ENCODE data around the gene ZNF428.
A peak's percentile ranks its signal among the peaks of the same experiment; 100 is the strongest.
"Not testable (repeated sequence)": the region's sequence is repeated elsewhere in the genome, so short reads cannot be mapped to it uniquely, and the experiment has no call there.

Gene ZNF428

GRCh38 chr19:43616306-43616705 lies 3.1 kb downstream of the ZNF428 start:
- no peak for DNase-seq

DNA sequence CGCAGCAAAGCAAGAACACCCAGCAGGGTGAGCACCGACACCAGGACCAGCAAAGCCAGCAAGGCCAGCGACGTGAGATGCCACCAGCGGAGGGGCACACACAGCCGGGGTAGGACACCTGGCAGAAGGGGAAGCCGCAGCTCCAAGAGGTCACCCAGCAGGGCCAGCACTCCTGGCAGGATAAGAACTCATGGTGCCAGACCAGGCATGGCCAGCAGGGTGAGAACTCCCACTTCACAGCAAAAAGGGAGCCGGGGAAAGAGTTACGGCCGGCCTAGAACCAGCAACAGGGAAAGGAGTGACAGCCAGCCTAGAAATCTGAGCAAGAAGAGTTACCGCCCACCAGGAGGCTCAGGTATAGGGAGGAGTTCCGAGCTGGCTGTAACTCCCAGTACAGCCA lies 7.1 kb downstream of the ZNF428 start:
- no peak for DNase-seq

GRCh38 chr19:43611788-43612187 lies 7.6 kb downstream of the ZNF428 start, which contains the start of gene SRRM5:
TSS of gene SRRM5 (plus strand) at chr19:43612088. CDS start at chr19:43612122, 34 bp downstream.
- no peak for DNase-seq

GRCh38 chr19:43610493-43610892 lies 8.9 kb downstream of the ZNF428 start:
- DNase-seq: no peak

DNA sequence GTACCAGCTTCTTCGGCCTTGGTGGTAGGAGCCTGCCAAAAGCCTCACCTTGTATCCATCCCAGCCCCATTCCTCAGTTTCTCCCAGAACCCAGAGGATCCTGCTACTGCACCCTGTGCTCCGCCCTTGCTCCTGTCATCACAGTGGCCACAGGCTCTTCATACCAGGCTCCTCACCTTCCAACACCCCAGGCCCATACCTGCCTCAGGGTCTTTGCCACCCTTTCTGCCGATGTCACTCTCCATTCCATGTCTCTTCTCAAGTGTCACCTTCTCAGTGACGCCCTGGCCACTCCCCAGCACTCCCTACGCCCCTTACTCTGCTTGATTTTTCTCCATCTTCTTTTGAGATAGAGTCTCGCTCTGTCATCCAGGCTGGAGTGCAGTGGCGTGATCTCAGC lies 9.6 kb downstream of the ZNF428 start:
- no peak for DNase-seq

DNA sequence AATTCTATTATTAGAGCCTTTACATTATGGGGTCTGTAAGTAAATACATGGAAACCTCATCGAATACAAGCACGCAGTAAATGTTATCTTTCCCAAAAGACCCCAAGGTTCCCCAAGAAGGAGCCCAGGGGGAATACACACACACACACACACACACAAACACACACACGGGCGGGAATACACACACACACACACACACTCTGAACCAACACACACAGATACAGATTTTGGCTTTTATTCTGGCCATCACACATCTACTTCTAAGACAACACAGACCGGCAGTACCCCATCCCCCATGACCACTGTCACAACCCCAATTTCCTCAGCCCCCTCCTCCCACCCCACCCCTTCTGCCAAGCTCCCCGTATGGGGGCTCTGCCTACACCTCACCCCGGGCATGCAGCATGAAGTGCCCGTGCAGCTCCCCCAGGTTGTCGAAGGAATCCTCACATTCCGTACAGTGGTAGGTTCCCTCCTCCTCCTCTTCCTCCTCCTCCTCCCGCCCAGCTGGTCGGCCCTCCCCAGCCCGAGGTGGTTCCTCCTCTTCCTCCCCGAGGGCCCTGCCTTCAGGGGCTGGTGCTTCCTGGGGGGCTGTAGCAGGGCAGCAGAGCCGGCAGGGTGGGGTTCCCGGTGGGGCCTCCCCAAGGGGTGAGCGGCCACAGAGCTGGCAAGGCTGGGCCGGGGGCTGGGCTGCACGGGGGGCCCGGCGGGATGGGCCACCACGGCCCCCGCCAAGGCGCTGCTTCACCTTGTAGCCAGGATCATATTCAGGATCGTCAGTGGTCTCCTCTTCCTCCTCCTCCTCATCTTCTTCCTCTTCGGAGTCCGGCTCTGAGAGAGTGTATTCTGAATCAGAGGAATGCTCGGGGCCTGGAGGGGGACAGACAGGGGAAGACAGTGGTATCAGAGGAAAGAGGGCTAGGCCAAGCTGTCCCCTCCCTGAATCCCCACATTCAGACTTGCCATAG lies 11.9 kb downstream of the ZNF428 start:
- DNase-seq: no peak

DNA sequence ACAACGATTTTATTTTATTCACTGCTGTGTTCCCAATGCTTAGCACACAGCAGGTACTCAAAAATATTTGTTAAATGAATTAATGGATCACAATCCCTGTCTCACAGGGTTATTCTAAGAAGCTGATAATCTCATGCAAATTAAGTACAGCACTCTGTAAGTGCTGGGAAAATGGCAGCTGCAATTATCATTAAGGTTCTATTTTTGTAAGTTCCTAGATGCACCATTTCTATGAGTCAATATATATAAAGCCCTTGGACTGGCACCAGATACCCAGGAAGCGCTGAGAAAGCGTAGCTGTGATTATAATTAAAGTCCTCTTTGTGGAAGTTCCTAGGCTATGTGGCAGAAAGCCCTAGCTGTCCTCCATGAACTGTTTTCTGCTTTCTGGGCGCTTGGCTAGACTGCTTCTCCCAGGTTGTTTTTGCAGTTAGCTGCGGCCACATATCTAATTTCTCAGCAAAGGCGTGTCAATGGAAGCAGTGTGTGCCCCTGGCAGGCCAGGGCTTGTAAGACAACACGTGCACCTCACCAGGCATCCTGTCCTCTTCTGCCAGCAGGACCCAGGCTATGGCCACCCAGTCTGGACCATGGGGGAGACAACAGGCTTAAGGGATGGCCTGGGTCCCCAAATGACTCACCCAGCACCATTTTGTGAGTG lies 12.7 kb downstream of the ZNF428 start:
- DNase-seq: no peak

- DNase-seq: no peak
These were observed 13.4 kb downstream of the ZNF428 start for GRCh38 chr19:43605875-43606568.

GRCh38 chr19:43600326-43600725 lies 19.1 kb downstream of the ZNF428 start:
- DNase-seq: not testable (repeated sequence)

DNA sequence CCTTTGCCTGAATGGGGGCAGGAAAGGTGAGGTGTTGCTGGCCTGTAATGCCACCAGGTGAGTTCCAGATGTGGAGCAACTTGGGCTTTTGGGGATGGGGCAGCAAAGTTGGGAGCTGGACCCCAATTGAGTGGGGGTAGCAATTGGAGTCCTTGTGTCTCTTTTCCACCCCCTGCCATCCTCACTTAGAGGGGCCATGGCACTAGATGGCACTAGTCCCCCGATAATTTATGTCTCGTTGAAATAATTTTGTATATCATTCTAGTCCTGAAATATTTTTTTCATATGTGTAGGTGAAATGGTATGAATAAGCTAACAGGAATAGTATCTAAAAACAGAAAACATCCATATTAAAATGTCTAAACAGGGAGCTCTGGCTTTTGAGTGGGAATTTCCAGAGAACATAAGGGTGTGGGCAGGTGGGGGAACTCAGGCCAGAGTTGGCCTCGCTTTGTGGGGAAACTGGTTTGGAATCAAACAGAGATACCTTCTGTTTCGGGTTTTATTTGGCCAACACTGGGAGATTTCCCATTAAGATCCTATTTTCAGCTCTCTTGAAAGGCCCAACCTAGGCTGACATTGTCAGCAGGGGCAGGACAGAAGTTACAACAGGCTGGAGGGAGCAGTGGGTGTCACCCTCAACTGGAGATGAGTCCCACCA lies 19.7 kb downstream of the ZNF428 start:
- no peak for DNase-seq

DNA sequence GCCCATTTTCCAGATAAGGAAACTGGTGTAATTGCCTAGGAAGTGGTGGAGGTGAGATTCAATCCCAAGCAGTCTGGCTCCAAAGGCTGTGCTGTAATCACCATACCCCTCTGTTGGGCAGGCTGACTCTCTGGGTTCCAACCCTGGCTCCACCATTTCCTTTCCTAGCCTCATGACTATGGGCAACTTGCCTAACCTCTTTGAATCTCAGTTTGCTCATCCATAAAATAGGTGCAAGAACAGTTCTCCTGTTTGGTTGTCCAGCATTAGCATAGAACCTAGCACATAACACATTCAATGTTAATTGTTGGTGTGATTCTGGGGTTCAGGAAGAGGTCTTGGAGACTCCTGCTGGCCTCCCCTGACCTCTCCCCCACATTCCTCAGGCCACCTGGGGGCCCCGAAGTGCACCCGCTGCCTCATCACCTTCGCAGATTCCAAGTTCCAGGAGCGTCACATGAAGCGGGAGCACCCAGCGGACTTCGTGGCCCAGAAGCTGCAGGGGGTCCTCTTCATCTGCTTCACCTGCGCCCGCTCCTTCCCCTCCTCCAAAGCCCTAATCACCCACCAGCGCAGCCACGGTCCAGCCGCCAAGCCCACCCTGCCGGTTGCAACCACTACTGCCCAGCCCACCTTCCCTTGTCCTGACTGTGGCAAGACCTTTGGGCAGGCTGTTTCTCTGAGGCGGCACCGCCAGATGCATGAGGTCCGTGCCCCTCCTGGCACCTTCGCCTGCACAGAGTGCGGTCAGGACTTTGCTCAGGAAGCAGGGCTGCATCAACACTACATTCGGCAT lies 20.8 kb downstream of the ZNF428 start:
- no peak for DNase-seq

DNA sequence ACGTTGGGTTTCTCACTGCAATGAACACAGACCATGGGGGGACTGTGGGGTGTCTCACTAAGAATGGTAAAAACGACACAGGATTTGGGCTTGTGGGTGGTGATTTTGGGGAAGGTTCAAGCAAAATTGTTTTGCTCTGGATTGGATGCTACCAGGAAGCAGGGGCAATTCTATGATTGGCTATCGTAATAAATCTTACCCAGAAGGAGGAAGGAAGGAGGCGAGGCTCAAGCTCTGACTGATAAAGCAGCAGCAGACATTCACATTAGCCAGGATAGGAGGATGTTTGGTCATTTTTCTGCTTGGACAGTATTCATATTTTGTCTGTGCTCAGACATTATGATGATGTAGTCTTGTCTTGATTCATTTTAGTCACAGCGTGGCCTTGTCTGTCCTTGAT lies 21.6 kb downstream of the ZNF428 start:
- no peak for DNase-seq

- DNase-seq: no peak
These were observed 22.5 kb downstream of the ZNF428 start for GRCh38 chr19:43596842-43597461.

DNA sequence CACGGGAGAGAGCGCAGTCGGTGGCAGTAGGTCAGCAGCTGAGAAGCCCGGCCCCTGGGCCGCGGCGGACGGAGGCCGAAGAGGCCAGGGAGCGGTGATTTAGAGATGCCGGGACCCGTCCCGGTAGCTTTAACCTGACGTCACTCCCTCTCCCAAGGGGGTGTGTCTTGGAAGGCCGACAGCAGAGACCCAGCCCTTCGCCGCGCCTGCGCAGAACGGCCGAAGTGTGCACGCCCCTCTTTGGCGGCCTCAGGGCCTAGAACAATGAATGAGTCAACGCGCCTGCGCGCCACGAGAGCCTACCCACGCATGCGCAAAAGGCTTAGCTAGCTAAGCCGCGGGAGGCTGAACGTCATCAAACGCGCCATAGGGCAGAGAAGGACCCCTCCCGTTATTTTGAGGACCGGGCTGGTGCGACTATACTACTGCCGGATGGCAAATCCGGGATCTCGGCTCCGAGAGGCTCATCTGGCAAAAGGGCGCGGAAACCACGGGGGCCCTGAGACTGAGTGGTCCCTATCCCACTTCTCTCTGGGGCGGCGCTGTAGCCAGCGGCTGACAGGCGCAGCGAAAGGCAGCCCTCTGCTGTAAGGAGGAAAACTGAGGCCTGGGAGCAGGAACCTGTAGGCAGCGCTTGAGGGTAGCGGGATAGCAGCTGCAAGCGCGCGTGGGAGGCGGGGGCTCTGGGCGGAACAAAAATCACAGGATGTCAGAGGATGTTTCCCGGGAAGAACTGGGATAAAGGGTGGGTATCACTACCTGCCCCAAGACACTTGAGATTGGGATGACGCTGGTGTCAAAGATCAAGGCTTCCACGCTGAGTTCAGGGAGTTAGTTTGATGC lies 23.2 kb downstream of the ZNF428 start, which contains the start of the genes IRGQ and ZNF576:
Gene IRGQ (minus strand): TSS at position 136 of the 843 bp plus-strand sequence. CDS start 796 bp downstream, outside the sequence.
Gene ZNF576 (plus strand): TSS at position 597 of the 843 bp plus-strand sequence. CDS start 514 bp downstream, outside the sequence.
- DNase-seq: peak; percentile 99 to 100

DNA sequence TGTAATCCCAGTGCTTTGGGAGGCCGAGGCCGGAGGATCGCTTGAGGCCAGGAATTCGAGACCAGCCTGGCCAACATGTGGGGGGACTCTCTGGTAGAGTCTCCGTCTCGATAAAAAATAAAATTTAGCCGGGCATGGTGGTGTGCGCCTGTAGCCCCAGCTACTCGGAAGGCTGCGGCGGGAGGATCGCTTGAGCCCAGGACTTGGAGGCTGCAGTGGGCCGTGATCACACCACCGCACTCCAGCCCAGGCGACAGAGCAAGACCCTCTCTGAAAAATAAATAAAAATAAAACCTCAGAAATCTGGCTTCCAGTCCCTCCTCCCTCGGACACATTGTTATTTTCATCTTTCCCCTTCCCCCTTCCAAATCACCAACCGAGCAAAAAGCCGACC lies 23.8 kb downstream of the ZNF428 start:
- no peak for DNase-seq

DNA sequence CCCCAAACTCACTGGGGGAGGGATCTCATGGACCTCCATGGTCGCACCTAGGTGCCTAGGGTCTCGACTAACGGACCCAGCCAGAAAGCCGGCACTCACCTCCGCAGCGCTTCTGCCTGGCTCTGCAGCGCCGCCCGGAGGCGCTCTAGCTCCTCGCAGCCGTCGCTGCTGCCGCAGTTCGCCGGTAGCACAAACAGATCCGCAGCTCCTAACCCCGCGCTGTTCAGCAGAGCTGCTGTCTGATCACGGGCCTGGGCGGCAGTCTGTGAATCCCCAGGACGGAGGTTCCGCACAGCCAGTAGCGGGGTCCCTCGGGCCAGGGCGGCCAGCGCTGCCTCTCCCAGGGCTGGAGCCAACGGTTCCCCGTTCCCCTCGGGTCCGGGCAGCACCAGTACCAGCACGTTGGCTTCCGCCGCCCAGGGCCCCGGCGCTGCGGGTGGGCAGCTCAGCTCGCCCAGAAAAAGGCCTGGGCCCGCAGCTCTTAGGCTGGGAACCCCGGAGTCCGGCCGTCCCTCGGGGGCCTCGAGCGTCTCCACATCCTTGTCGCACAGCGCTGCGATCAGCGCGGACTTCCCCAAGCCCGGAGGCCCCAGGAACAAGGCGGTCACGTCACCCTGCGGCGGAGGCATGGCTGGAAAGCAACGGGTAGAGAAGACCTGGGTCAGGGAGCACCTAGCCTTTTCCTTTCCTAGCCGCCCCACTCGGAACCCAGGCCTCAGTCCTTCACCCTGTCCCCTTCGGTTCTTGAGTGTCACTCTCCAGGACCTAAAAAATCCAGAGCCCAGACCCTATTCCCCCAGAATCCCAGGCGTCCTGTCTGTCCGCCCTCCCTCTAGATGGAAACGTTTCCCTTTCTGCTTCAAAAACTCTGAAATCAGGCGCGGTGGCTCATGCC lies 24.5 kb downstream of the ZNF428 start:
- peak in 1 of 2 experiments; percentile 67 for DNase-seq

GRCh38 chr19:43594081-43594697 lies 25.2 kb downstream of the ZNF428 start:
- no peak for DNase-seq

DNA sequence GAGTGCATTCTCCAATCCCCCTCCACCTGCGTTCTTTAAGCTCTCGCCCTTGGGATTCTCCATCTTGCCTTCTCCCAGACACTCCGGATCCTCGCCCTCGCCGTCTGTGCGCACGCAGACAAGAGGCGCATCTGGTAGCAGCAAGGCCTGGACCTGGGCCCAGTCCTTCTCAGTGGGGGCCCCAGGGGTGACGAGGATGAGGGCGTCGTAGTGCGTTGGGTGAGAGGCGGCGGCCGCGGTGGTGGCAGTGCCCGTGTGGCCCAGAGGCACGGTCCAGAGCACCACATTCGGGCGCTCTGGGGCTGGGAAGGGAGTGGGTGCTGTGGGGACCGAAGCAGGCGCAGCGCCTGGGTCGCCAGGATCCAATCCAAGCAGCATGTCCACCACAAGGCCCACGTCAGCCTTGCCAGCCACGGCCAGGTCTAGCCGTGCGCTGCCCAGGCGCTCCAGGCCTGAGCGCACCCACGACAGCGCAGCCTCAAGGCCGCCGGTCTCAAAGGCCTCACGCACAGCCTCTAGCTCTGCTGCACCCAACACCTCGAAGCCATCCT lies 26.6 kb downstream of the ZNF428 start:
- no peak for DNase-seq

Measured in NCI-H446 (cell line).